ENCODE data around the gene HTT.

HTT gene

DNA sequence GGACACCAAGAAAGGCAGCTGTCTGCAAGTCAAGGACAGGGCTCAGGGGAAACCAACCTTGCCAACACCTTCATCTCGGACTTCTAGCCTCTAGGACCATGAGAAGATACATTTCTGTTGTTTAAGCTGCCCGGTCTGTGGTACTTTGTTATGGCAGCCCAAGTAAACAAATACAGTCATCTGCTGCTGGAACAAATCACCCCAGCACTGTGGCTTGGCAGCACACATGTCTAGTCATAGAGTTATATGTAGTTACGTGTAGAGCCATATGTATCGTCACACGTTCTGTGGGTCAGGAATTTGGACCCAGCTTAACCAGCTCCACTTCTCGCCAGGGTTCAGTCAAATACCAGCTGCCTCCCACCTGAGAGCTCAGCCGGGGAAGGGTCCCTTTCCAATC, 2.7 kb upstream of the HTT start:
- Histone ChIP-seq H3K36me3 (ENCODE audit: insufficient read depth, low read length) (no peaks in the 10 kb centered on the region), H3K4me2 (ENCODE audit: low read depth, low read length, poor library complexity, severe bottlenecking) (no peak overlapping the region), H3K79me2 (ENCODE audit: insufficient read depth, low read length) (peaks cover 19% of the 10 kb centered on the region), H3K4me1 (ENCODE audit: insufficient read depth, low read length, poor library complexity, severe bottlenecking) (peaks cover 17% of the 10 kb centered on the region), H3F3A (ENCODE audit: low read depth) (no peaks in the 10 kb centered on the region), H3K9ac (ENCODE audit: low read depth, low read length, poor library complexity, severe bottlenecking) (no peak overlapping the region), H4K20me1 (ENCODE audit: insufficient read depth, low read length, poor library complexity, severe bottlenecking) (peaks cover 17% of the 10 kb centered on the region), H2AFZ (ENCODE audit: low read length) (no peak overlapping the region), H3K9me2 (replicated peaks; ENCODE audit: low read depth, low read length) (no peaks in the 10 kb centered on the region), H3K4me3 (ENCODE audit: low read length, poor library complexity, severe bottlenecking) (no peak overlapping the region), H3K9me3 (ENCODE audit: insufficient read depth, low read depth, low read length) (no peaks in the 10 kb centered on the region), H3K27me3 (ENCODE audit: insufficient read depth, low read length, poor library complexity, severe bottlenecking) (no peaks in the 10 kb centered on the region)
- TF ChIP-seq, protein P1, sequence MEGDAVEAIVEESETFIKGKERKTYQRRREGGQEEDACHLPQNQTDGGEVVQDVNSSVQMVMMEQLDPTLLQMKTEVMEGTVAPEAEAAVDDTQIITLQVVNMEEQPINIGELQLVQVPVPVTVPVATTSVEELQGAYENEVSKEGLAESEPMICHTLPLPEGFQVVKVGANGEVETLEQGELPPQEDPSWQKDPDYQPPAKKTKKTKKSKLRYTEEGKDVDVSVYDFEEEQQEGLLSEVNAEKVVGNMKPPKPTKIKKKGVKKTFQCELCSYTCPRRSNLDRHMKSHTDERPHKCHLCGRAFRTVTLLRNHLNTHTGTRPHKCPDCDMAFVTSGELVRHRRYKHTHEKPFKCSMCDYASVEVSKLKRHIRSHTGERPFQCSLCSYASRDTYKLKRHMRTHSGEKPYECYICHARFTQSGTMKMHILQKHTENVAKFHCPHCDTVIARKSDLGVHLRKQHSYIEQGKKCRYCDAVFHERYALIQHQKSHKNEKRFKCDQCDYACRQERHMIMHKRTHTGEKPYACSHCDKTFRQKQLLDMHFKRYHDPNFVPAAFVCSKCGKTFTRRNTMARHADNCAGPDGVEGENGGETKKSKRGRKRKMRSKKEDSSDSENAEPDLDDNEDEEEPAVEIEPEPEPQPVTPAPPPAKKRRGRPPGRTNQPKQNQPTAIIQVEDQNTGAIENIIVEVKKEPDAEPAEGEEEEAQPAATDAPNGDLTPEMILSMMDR (conservative IDR thresholded peaks at IDR 0.05; ENCODE audit: low read length), result no peak
- TF ChIP-seq EZH2phosphoT487 (IDR thresholded peaks at IDR 0.05; ENCODE audit: borderline replicate concordance), result no peak

DNA sequence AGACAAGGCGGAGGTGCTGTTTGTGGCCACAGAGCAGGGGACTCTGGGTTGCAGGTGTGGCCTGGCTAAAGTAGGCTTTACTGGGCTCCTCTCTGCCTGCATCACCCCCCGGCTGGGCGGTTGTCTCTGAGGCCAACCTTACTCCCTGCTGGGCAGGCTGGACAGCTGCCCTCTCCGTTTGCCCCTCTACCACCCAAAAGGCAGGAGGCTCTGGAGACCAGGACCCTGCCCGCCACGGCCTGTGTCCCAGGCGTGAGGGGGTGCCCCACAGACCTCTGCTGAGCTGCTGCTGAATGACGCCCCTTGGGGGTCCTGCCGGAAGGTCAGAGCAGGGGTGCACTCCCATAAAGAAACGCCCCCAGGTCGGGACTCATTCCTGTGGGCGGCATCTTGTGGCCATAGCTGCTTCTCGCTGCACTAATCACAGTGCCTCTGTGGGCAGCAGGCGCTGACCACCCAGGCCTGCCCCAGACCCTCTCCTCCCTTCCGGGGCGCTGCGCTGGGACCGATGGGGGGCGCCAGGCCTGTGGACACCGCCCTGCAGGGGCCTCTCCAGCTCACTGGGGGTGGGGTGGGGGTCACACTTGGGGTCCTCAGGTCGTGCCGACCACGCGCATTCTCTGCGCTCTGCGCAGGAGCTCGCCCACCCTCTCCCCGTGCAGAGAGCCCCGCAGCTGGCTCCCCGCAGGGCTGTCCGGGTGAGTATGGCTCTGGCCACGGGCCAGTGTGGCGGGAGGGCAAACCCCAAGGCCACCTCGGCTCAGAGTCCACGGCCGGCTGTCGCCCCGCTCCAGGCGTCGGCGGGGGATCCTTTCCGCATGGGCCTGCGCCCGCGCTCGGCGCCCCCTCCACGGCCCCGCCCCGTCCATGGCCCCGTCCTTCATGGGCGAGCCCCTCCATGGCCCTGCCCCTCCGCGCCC, 1.1 kb upstream of the HTT start:
- H3K27me3 ChIP-seq (ENCODE audit: insufficient read depth, low read length, poor library complexity, severe bottlenecking), result no peaks in the 10 kb centered on the region
- peak overlapping the region; percentile 96 for H2AFZ ChIP-seq (ENCODE audit: low read length)
- H4K20me1 ChIP-seq (ENCODE audit: insufficient read depth, low read length, poor library complexity, severe bottlenecking), result peaks cover 29% of the 10 kb centered on the region
- H3K9me3 ChIP-seq (ENCODE audit: insufficient read depth, low read depth, low read length), result no peaks in the 10 kb centered on the region
- no peaks in the 10 kb centered on the region for H3K36me3 ChIP-seq (ENCODE audit: insufficient read depth, low read length)
- H3K4me1 ChIP-seq (ENCODE audit: insufficient read depth, low read length, poor library complexity, severe bottlenecking), result peaks cover 29% of the 10 kb centered on the region
- TF ChIP-seq EZH2phosphoT487 (IDR thresholded peaks at IDR 0.05; ENCODE audit: borderline replicate concordance), result no peak
- TF ChIP-seq, protein P1 (conservative IDR thresholded peaks at IDR 0.05; ENCODE audit: low read length), result no peak
- peak overlapping the region; percentile 88 for H3K4me2 ChIP-seq (ENCODE audit: low read depth, low read length, poor library complexity, severe bottlenecking)
- H3F3A ChIP-seq (ENCODE audit: low read depth), result 0 out of 2 replicates have a peak, but pooled peaks cover 2% of the 10 kb centered on the region
- no peaks in the 10 kb centered on the region for H3K9me2 ChIP-seq (replicated peaks; ENCODE audit: low read depth, low read length)
- H3K9ac ChIP-seq (ENCODE audit: low read depth, low read length, poor library complexity, severe bottlenecking), result peak overlapping the region; percentile 76
- peaks cover 34% of the 10 kb centered on the region for H3K79me2 ChIP-seq (ENCODE audit: insufficient read depth, low read length)
- peak overlapping the region; percentile 76 for H3K4me3 ChIP-seq (ENCODE audit: low read length, poor library complexity, severe bottlenecking)

DNA sequence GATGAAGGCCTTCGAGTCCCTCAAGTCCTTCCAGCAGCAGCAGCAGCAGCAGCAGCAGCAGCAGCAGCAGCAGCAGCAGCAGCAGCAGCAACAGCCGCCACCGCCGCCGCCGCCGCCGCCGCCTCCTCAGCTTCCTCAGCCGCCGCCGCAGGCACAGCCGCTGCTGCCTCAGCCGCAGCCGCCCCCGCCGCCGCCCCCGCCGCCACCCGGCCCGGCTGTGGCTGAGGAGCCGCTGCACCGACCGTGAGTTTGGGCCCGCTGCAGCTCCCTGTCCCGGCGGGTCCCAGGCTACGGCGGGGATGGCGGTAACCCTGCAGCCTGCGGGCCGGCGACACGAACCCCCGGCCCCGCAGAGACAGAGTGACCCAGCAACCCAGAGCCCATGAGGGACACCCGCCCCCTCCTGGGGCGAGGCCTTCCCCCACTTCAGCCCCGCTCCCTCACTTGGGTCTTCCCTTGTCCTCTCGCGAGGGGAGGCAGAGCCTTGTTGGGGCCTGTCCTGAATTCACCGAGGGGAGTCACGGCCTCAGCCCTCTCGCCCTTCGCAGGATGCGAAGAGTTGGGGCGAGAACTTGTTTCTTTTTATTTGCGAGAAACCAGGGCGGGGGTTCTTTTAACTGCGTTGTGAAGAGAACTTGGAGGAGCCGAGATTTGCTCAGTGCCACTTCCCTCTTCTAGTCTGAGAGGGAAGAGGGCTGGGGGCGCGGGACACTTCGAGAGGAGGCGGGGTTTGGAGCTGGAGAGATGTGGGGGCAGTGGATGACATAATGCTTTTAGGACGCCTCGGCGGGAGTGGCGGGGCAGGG, 568 bp downstream of the HTT start:
- Histone ChIP-seq H3K4me3 (ENCODE audit: low read length, poor library complexity, severe bottlenecking) (peak overlapping the region; percentile 99), H3K9me3 (ENCODE audit: insufficient read depth, low read depth, low read length) (no peaks in the 10 kb centered on the region), H3K4me2 (ENCODE audit: low read depth, low read length, poor library complexity, severe bottlenecking) (peak overlapping the region; percentile 95), H3K9me2 (replicated peaks; ENCODE audit: low read depth, low read length) (no peaks in the 10 kb centered on the region), H3F3A (ENCODE audit: low read depth) (0 out of 2 replicates have a peak, but pooled peaks cover 2% of the 10 kb centered on the region), H2AFZ (ENCODE audit: low read length) (peak overlapping the region; percentile 99), H3K36me3 (ENCODE audit: insufficient read depth, low read length) (no peaks in the 10 kb centered on the region), H4K20me1 (ENCODE audit: insufficient read depth, low read length, poor library complexity, severe bottlenecking) (peaks cover 42% of the 10 kb centered on the region), H3K9ac (ENCODE audit: low read depth, low read length, poor library complexity, severe bottlenecking) (peak overlapping the region; percentile 88), H3K27me3 (ENCODE audit: insufficient read depth, low read length, poor library complexity, severe bottlenecking) (no peaks in the 10 kb centered on the region), H3K4me1 (ENCODE audit: insufficient read depth, low read length, poor library complexity, severe bottlenecking) (peaks cover 39% of the 10 kb centered on the region), H3K79me2 (ENCODE audit: insufficient read depth, low read length) (peaks cover 50% of the 10 kb centered on the region)
- no peak for TF ChIP-seq EZH2phosphoT487 (IDR thresholded peaks at IDR 0.05; ENCODE audit: borderline replicate concordance)

Measured in Loucy (cell line).